ENCODE measurements around the gene DIDO1.
"Not testable (repeated sequence)": the region's sequence is repeated elsewhere in the genome, so short reads cannot be mapped to it uniquely, and the experiment has no call there.

DIDO1 gene

DNA sequence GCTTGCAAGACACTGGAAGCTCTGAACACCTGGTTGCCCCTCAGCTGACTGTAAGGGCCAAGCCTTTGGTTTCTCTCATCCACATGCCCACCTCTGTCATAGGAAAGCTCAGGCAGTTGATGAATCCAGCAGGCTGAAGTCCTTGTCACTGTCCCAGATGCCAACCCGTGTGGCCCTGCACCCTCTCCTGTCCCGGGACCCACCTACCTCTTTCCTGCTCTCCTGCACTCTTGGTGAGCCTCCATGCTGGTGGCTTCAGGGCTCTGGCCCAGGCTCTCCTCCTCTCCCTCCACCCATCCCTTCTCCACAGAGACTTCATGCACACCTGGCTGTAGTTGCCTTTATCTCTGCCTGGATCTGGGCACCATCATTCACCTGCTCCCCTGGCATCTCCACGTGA, 7.7 kb upstream of the DIDO1 start:
- FAIRE-seq = no peak
- no peak for DNase-seq (ENCODE audit: extremely low spot score, insufficient read length, low read depth)

GRCh38 chr20:62931464-62931863, 5.2 kb upstream of the DIDO1 start:
- DNase-seq (ENCODE audit: extremely low spot score, insufficient read length, low read depth) = no peak
- no peak for FAIRE-seq

GRCh38 chr20:62929051-62929538, 2.8 kb upstream of the DIDO1 start:
- no peak for DNase-seq (ENCODE audit: extremely low spot score, insufficient read length, low read depth)
- peak; percentile 18 for FAIRE-seq

DNA sequence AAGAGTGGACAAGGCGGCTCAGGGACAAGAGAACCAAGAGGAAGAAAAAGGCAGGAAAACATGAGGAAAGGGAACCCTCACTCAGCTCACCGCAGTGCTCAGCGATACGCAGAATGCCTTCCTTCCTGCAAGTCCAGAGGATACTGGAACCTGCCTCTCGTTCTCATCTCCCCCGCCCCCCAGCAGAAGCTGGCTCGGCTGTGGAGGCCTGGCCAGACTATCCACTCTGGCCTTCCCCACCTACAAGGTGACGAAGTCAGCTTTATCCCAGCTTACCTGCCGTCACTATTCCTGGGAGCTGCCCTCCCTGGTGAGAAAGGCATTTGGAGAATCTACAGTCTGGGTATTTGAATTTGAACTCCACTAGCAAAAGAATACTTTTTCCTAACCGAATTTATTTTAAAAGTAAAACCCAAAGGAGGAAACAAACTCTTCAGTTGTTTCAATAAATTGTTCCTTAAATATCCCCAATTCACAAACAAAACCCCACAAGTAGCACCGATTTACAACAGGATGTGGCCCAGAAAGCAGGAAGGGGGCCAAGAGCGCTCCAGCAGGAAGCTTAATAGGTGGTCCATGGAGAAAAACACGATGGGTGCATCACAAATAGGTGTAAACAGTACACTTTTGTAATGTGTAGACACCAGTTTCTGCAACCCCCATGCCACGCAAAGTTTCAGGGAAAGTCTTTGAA, 2.1 kb upstream of the DIDO1 start:
- FAIRE-seq (no peak), DNase-seq (ENCODE audit: extremely low spot score, insufficient read length, low read depth) (no peak)

- no peak for FAIRE-seq
- DNase-seq (ENCODE audit: extremely low spot score, insufficient read length, low read depth) = no peak
These were observed 912 bp upstream of the DIDO1 start for GRCh38 chr20:62927128-62927705.

DNA sequence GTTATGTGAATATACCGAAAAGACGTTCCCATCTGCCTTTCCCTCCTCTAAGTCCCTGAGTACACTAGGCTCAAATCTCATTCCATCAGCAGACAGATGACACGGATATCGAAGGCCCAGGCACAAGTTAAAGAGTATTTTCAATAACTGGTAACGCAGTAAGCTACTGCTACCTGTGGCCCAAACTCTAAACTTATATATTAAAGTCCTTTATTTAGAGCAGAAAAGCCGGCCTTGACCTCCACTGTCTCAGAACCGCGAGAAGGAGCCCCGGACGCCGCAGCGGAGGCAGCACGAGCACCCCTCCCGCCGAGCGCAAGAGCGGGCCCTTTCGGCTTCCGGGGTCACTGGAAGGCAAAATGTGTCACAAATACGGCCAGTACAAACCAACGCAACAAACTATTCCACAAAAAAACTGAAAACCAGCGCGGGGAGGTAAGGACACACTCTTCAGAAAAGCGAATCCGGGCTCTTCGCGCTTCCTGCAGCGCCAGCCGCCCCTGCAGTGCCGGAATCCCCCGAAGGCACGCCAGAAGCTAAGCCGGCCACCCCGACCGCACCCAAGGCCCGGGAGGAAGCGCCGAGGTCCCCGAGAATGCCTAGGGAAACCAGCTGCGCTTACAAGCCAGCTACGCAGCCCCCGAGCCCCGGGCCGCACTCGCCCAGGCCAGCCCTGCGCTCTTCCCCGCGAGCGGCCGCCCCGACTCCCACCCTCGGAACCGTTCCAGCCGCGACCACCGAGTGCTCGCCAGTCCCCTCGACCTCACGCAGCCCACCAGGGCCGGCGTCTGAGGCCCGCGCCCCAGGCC, 681 bp downstream of the DIDO1 start:
- FAIRE-seq (no peak), DNase-seq (ENCODE audit: extremely low spot score, insufficient read length, low read depth) (no peak)

DNA sequence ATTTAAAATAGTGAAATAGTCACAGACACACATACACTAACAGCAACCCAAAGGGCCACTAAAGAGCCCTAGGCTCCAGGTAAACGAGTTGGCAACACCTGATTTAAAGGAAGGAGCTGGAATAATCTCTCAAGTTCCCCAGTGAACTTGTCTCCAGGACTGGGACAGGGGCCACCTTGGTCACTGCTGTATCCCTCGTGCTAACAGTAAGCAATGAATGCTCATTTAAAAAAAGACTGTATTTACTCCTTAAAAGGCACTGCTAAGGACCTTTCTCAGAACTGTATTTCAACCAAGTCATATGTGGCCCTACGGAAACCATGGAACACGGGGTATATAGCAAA, 1.3 kb downstream of the DIDO1 start:
- no peak for FAIRE-seq
- DNase-seq (ENCODE audit: extremely low spot score, insufficient read length, low read depth) = no peak

GRCh38 chr20:62924442-62925075, 1.7 kb downstream of the DIDO1 start:
- FAIRE-seq (no peak), DNase-seq (ENCODE audit: extremely low spot score, insufficient read length, low read depth) (no peak)

DNA sequence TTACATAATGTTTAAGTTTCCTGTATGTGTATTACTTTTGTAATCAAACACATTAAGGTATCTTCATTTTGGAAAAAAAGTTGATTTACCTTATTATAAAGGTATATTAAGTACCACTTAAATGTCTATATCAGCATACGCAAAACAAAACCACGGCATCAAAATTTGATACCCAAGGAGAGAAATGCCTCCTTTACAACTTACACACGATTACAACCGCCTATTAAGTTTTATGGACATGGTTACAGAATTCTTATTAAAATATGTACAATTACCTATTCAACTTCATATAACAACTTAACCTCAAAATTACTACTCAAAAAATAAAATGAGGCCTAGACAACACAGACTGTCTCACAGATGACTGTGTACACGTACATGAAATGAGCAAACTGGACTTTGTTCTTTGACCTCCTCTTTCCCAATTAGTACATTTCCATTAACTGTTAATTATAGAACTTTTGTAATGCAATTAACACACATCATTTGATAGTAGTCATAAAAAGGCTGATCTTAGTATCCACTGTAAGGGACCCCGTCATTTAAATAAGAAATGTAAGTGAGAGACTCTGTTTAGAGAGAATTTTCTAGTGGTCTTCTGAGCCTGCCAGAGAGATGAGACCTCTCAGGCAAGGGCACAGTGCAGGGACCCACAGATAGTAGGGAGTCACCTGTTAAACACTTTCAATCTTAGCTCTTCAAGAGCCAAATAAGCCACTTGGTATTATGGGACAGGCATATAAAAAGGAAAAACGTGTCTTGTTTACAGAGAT, 2.5 kb downstream of the DIDO1 start:
- DNase-seq (ENCODE audit: extremely low spot score, insufficient read length, low read depth) (no peak), FAIRE-seq (no peak)

GRCh38 chr20:62923059-62923668, 3.1 kb downstream of the DIDO1 start:
- not testable (repeated sequence) for DNase-seq (ENCODE audit: extremely low spot score, insufficient read length, low read depth)

GRCh38 chr20:62922451-62922921, 3.8 kb downstream of the DIDO1 start:
- DNase-seq (ENCODE audit: extremely low spot score, insufficient read length, low read depth) = no peak
- no peak for FAIRE-seq

More at GRCh38 chr20:62923059-62923668, 3.1 kb downstream of the DIDO1 start:
- FAIRE-seq = not testable (repeated sequence)

DNA sequence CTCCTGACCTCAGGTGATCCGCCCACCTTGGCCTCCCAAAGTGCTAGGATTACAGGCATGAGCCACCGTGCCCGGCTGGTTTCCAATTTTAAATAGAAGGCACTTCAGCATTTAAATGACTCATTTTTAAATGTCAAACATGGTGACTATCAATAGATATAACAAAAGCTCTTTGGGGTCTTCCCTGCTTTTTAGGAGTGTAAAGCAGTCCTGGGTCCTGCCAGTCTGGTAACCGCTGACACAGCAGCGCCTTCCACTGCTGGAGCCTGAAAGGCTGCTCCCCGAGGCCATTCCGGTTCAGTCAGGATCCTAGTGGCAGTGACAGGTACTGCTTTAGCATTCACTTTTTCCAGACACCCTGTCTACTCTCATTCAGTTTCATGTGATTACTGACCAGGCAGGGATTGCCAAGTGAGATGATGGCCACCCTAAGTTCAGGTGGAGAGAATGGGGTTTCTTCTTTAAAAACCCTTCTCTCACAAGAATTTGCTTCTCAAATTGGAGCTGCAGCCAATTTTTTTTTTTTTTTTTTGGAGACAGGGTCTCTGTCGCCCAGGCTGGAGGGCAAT, 5.1 kb downstream of the DIDO1 start:
- FAIRE-seq = peak; percentile 31

GRCh38 chr20:62920039-62920645, 6.2 kb downstream of the DIDO1 start:
- DNase-seq (ENCODE audit: extremely low spot score, insufficient read length, low read depth) = no peak
- no peak for FAIRE-seq

More for the DNA sequence above, 5.1 kb downstream of the DIDO1 start:
- DNase-seq (ENCODE audit: extremely low spot score, insufficient read length, low read depth) = no peak

DNA sequence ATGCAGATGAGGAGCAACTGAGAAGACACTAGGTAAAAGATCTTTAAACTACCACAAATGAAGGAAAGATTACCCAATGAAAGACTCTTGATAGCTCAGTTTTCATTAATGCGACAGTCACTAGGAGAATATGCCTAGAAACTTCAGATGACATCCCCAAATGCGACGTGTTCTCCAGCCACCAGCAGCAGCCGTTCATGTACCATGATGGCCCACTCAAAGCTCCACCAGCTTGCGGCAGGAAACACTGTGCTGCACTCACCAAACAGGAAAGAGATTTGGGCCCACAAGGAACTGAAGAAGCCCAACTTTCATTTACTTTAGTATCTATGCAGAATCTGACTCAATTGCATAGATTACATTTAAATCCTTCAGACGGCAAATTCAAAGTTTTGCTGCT, 7.5 kb downstream of the DIDO1 start:
- DNase-seq (ENCODE audit: extremely low spot score, insufficient read length, low read depth) (no peak), FAIRE-seq (no peak)

DNA sequence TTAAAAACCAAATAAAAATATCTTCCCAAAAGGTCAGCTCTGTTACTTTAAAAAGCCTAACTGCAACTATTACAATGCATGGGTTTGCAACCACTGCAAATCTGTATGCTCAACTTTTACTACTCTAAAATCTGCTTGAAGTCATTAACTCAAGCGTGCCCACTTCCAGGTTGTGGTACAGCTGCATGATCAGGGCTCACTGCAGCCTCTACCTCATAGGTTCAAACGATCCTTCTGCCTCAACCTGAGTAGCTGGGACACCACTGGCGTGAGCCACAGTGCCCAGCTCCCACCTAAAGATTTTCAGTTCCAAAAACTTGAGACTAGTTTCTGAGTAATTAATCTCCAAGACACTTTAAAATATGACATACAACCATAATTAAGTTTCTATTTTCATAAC, 8.2 kb downstream of the DIDO1 start:
- FAIRE-seq (peak; percentile 12), DNase-seq (ENCODE audit: extremely low spot score, insufficient read length, low read depth) (no peak)

DNA sequence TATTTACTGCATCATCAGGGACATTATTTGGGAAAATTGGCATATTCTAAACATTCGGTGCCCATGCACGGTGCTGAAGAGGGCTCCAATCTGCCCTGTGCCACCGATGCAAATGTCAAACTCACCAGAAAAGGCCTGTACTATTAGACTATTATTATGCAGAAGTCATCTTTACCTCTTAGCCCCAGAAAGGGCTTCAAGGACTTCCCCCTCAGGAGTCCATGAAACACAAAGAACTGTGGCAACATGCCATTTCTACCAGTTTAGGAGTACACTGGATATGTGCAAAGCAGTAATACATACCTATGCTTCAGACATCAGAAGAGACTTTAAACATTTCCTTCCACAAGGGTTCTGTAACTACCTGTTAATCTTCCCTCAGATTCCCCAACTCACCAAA, 8.6 kb downstream of the DIDO1 start:
- FAIRE-seq (no peak), DNase-seq (ENCODE audit: extremely low spot score, insufficient read length, low read depth) (no peak)

DNA sequence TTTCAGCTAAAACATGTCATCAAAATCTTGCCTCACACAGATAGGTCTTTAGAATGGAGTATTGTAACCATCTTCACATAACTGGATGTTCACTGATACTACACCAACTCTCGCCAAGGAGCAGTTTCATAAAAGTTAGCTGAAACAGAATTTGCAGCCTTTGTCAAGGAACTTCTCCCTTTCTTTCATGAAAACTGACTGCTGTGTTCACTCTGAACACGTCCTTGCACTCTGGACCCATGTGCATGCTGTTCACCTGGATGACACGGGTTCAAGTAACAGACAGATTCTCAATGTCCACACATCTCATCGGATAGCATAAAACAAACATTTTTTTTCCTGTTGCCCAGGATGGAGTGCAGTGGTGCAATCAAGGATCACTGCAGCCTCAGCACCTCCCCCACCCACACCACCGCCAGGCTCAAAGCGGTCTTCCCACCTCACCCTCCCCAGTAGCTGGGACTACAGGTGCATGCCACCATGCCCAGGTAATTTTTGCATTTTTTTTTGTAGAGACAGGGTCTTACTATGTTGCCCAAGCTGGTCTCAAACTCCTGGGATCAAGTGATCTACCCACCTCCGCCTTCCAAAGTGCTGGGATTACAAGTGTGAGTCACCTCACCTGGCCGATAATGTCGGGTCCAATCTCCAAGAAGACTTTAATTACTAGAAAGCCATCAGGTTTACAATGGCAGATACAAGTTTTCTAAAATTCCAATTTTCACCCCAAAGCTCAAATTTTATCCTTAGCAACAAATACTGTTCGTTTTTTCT, 9.4 kb downstream of the DIDO1 start:
- FAIRE-seq = no peak
- no peak for DNase-seq (ENCODE audit: extremely low spot score, insufficient read length, low read depth)

- no peak for FAIRE-seq
- no peak for DNase-seq (ENCODE audit: extremely low spot score, insufficient read length, low read depth)
These were observed 11.3 kb downstream of the DIDO1 start for GRCh38 chr20:62914970-62915457.
